HepG2 (cell line): ENCODE measurements around the gene OVCA2. TPM values are rescaled to one million over a fixed set of nuclear protein-coding genes. Genes with fewer than 3 reads are reported as not detected.

Source experiments
- ATF7-NPFF ChIP-seq: sonication (generic); formaldehyde crosslinking; IDR thresholded peaks from 2 replicates; pipeline ENCODE4 v1.8.1; 2023; ENCODE audit warnings: mild to moderate bottlenecking, low read depth, missing genetic modification reagents, moderate library complexity
- CBX5 ChIP-seq: sonication (generic); formaldehyde crosslinking; IDR thresholded peaks from 2 replicates; pipeline ENCODE4 v1.4.0; 2020; ENCODE audit warnings: missing genetic modification reagents, borderline replicate concordance
- CC2D1A ChIP-seq: sonication (generic); formaldehyde crosslinking; IDR thresholded peaks from 2 replicates; pipeline ENCODE4 v1.8.1; 2023; ENCODE audit warnings: mild to moderate bottlenecking, missing genetic modification reagents
- ELF1 ChIP-seq: sonication (generic); formaldehyde crosslinking; IDR thresholded peaks from 2 replicates; pipeline ENCODE4 v1.4.0; 2020; ENCODE audit warnings: missing genetic modification reagents
- FLYWCH1 ChIP-seq: sonication (generic); formaldehyde crosslinking; IDR thresholded peaks from 2 replicates; pipeline ENCODE4 v1.8.1; 2023; ENCODE audit warnings: mild to moderate bottlenecking, missing genetic modification reagents
- GTF3A ChIP-seq: sonication (generic); formaldehyde crosslinking; conservative IDR thresholded peaks from 2 replicates; pipeline ENCODE4 v1.4.0; 2020; ENCODE audit warnings: mild to moderate bottlenecking, missing genetic modification reagents
- HNRNPLL ChIP-seq: fragments of 200-400 bp; formaldehyde crosslinking; IDR thresholded peaks from 2 replicates; pipeline ENCODE4 v1.6.1; 2017; ENCODE audit warnings: mild to moderate bottlenecking, low read depth, low read length; ENCODE audit not compliant: poor library complexity, severe bottlenecking
- KLF6 ChIP-seq: IDR thresholded peaks from 2 replicates; pipeline ENCODE4 v1.8.0; 2016; ENCODE audit warnings: missing biosample characterization, missing genetic modification reagents
- MXD1 ChIP-seq: sonication (generic); formaldehyde crosslinking; IDR thresholded peaks from 2 replicates; pipeline ENCODE4 v1.4.0; 2020; ENCODE audit warnings: mild to moderate bottlenecking, missing genetic modification reagents
- NCOA2 ChIP-seq: sonication (generic); formaldehyde crosslinking; IDR thresholded peaks from 2 replicates; pipeline ENCODE4 v1.8.0; 2022; ENCODE audit warnings: inconsistent platforms
- NFE2L1 ChIP-seq: sonication (generic); formaldehyde crosslinking; IDR thresholded peaks from 2 replicates; pipeline ENCODE4 v1.4.0; 2020; ENCODE audit warnings: missing genetic modification reagents, mild to moderate bottlenecking, borderline replicate concordance
- NONO ChIP-seq, 2 experiments: fragments of 450-650 bp in 1 of 2; sonication (generic) in 1 of 2; formaldehyde crosslinking in 1 of 2; IDR thresholded peaks in 1 of 2; conservative IDR thresholded peaks in 1 of 2; 2 replicates each; pipeline versions ENCODE4 v1.6.1 to v1.8.0; 2017 to 2022; ENCODE audit warnings: mild to moderate bottlenecking in 1 of 2, missing genetic modification reagents in 1 of 2, moderate library complexity in 1 of 2
- PLRG1 ChIP-seq: fragments of 450-650 bp; conservative IDR thresholded peaks from 2 replicates; pipeline ENCODE4 v1.6.1; 2016
- RXRA ChIP-seq: sonication (generic); formaldehyde crosslinking; IDR thresholded peaks from 2 replicates; pipeline ENCODE4 v1.5.1; 2020; ENCODE audit warnings: missing genetic modification reagents
- TCF7L2 ChIP-seq: IDR thresholded peaks from 2 replicates; pipeline ENCODE4 v1.6.1; 2011; ENCODE audit warnings: mild to moderate bottlenecking, low read depth, low read length, moderate library complexity
- ZBTB8A ChIP-seq: sonication (generic); formaldehyde crosslinking; IDR thresholded peaks from 2 replicates; pipeline ENCODE4 v1.4.0; 2020; ENCODE audit warnings: mild to moderate bottlenecking, low read depth, missing genetic modification reagents, borderline replicate concordance
- ZNF121 ChIP-seq: sonication (generic); formaldehyde crosslinking; IDR thresholded peaks from 2 replicates; pipeline ENCODE4 v1.5.0; 2020; ENCODE audit warnings: mild to moderate bottlenecking, missing genetic modification reagents
- ZNF263 ChIP-seq: sonication (generic); formaldehyde crosslinking; IDR thresholded peaks from 2 replicates; pipeline ENCODE4 v1.4.0; 2020; ENCODE audit warnings: missing genetic modification reagents
- ZNF430 ChIP-seq: sonication (generic); formaldehyde crosslinking; IDR thresholded peaks from 2 replicates; pipeline ENCODE4 v1.9.0; 2021; ENCODE audit warnings: mild to moderate bottlenecking, missing genetic modification reagents
- ZNF841 ChIP-seq: sonication (generic); formaldehyde crosslinking; IDR thresholded peaks from 2 replicates; pipeline ENCODE4 v1.8.1; 2023; ENCODE audit warnings: missing genetic modification reagents, borderline replicate concordance
- polyA plus RNA-seq, 8 experiments: library from polyadenylated mRNA; depleted of rRNA in 3 of 8; stranded (reverse) in 7 of 8; unstranded in 1 of 8; fragments of >200 nt; fragmentation: Illumina TruSeq in 4 of 8; extraction: Trizol in 4 of 8; gene quantifications; 2 replicates each; pipeline versions ENCODE4 v1.2.1 to v1.2.3, GENCODE V29; 2011 to 2016; ENCODE audit warnings: low read depth in 4 of 8, missing spikeins in 1 of 8, mixed read lengths in 1 of 8; ENCODE audit not compliant: insufficient read depth in 1 of 8
- total RNA-seq, 5 experiments: library from RNA; depleted of rRNA; stranded (reverse); fragments of >200 nt; fragmentation: Illumina TruSeq; extraction: Trizol; gene quantifications; 2 replicates each; pipeline ENCODE4 v1.2.3, GENCODE V29; 2016; ENCODE audit warnings: low read depth in 1 of 5
- TF ChIP-seq, protein P1 (sequence below): IDR thresholded peaks from 2 replicates; pipeline ENCODE4 v1.6.1; 2012; ENCODE audit warnings: low read length, improper control_type of control experiment
- TF ChIP-seq, protein P2 (sequence below): sonication (generic); formaldehyde crosslinking; IDR thresholded peaks from 2 replicates; pipeline ENCODE4 v1.5.1; 2020; ENCODE audit warnings: mild to moderate bottlenecking, missing genetic modification reagents, moderate library complexity

OVCA2 gene
- total and polyA plus RNA-seq, 2 of the 13 experiments (the other 11 are each of a cell fraction or from before 2014, with no cell fraction given): 23.7 to 28.2 TPM

DNA sequence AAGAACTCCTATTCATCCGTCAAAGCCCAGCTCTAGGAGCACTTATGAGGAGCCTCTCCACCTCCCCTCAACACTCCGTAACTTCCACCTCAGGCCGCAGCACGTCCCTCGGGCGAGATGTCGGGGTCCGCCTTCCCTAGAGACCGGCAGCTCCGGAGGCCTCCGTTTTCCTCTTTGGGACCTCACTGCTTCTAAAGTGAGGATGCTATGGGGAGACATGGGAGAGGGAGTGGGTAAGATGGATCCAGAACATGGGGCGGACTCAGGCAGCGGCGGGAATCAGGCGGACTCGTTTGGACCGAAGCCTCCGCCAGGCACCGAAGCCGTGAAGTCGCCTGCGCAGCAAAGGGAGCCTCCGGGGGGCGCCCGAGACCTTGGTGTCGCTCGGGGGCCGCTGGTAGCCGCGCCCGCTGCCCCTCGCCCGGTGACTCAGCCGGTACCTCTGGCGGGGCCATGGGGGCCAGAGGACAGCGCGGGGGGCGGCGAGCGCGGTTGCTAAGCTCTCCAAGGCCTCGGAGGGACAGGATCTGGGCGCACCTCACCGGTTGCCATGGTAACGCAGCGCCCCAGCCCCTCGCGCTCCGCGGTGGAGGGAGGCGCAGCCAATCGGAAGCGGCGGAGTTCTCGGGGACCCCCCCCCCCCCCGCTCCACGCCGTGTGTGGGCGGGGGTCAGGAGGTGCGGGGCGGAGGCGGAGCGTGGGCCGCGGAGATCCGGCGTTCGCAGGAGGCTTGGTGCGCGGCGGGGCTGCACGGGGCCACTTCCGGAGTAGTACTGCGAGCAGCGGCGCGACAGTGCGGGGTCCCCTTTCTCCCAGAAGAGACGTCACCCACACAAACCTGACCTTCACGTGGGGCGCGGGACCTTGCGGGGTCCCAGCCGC is 11.8 kb downstream of the OVCA2 start (continued):
- TF ChIP-seq, protein P1, sequence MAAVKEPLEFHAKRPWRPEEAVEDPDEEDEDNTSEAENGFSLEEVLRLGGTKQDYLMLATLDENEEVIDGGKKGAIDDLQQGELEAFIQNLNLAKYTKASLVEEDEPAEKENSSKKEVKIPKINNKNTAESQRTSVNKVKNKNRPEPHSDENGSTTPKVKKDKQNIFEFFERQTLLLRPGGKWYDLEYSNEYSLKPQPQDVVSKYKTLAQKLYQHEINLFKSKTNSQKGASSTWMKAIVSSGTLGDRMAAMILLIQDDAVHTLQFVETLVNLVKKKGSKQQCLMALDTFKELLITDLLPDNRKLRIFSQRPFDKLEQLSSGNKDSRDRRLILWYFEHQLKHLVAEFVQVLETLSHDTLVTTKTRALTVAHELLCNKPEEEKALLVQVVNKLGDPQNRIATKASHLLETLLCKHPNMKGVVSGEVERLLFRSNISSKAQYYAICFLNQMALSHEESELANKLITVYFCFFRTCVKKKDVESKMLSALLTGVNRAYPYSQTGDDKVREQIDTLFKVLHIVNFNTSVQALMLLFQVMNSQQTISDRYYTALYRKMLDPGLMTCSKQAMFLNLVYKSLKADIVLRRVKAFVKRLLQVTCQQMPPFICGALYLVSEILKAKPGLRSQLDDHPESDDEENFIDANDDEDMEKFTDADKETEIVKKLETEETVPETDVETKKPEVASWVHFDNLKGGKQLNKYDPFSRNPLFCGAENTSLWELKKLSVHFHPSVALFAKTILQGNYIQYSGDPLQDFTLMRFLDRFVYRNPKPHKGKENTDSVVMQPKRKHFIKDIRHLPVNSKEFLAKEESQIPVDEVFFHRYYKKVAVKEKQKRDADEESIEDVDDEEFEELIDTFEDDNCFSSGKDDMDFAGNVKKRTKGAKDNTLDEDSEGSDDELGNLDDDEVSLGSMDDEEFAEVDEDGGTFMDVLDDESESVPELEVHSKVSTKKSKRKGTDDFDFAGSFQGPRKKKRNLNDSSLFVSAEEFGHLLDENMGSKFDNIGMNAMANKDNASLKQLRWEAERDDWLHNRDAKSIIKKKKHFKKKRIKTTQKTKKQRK: no peak
- TF ChIP-seq ZNF841 (CRISPR knock-in tag) (no peak), CC2D1A (CRISPR knock-in tag) (no peak), GTF3A (CRISPR knock-in tag) (no peak), ATF7-NPFF (CRISPR knock-in tag) (no peak), MXD1 (CRISPR knock-in tag) (peak; percentile 44; the same call in 1 of the 2 replicates), NFE2L1 (CRISPR knock-in tag) (no peak), NONO (IDR thresholded peaks at IDR 0.05) (no peak), NONO (CRISPR knock-in tag; conservative IDR thresholded peaks at IDR 0.05) (0 out of 2 replicates have a peak, but pooled peaks have one; percentile 50), PLRG1 (no peak), ZNF263 (CRISPR knock-in tag) (no peak), TCF7L2 (no peak), ZNF430 (CRISPR knock-in tag) (no peak), ELF1 (no peak), FLYWCH1 (CRISPR knock-in tag) (no peak), ZNF121 (CRISPR knock-in tag) (no peak), CBX5 (no peak), RXRA (CRISPR knock-in tag) (peak; percentile 49; the same call in 1 of the 2 replicates), KLF6 (no peak), ZBTB8A (CRISPR knock-in tag) (no peak), NCOA2 (CRISPR knock-in tag) (no peak), HNRNPLL (peak; percentile 55)
- TF ChIP-seq, protein P2, sequence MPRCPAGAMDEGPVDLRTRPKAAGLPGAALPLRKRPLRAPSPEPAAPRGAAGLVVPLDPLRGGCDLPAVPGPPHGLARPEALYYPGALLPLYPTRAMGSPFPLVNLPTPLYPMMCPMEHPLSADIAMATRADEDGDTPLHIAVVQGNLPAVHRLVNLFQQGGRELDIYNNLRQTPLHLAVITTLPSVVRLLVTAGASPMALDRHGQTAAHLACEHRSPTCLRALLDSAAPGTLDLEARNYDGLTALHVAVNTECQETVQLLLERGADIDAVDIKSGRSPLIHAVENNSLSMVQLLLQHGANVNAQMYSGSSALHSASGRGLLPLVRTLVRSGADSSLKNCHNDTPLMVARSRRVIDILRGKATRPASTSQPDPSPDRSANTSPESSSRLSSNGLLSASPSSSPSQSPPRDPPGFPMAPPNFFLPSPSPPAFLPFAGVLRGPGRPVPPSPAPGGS (CRISPR knock-in tag): no peak
